MCF 10A (cell line): ENCODE data around the gene SLC22A15. TPM values are rescaled to one million over a fixed set of nuclear protein-coding genes. Genes with fewer than 3 reads are reported as not detected.

Source experiments
- BruUV-seq: library from RNA; stranded (reverse); fragments of 400-500 nt; replicated peaks from 2 replicates; lab custom pipeline; 2021; lab: Mats Ljungman, UMichigan
- CTCF ChIA-PET: fragments of 300-600 bp; sonication (Branson Sonifier 250); formaldehyde crosslinking; extraction: SDS; loops from one replicate; lab custom pipeline; 2021; ENCODE audit warnings: antibody characterized with exemption, inconsistent platforms; lab: Yijun Ruan, JAX
- POLR2A ChIA-PET: fragments of 300-600, 350-650 bp; sonication (Branson Sonifier 250); formaldehyde crosslinking; extraction: SDS; loops from one replicate; lab custom pipeline; 2020; ENCODE audit warnings: antibody characterized with exemption, inconsistent platforms; lab: Yijun Ruan, JAX
- DNase-seq: peaks from one replicate; pipeline ENCODE4 v3.0.0-alpha.2; 2018; ENCODE audit not compliant: unreplicated experiment
- H3K27ac Mint-ChIP-seq: one replicate; pipeline ENCODE4 v1.8.0; 2022; ENCODE audit warnings: mild to moderate bottlenecking, low read depth, mixed read lengths; ENCODE audit not compliant: unreplicated experiment
- H3K27me3 Mint-ChIP-seq: one replicate; pipeline ENCODE4 v1.8.0; 2022; ENCODE audit warnings: mixed read lengths; ENCODE audit not compliant: insufficient read depth, unreplicated experiment
- H3K36me3 Mint-ChIP-seq: one replicate; pipeline ENCODE4 v1.8.0; 2022; ENCODE audit warnings: mild to moderate bottlenecking, moderate library complexity, mixed read lengths; ENCODE audit not compliant: insufficient read depth, unreplicated experiment
- H3K4me1 Mint-ChIP-seq: one replicate; pipeline ENCODE4 v1.8.0; 2022; ENCODE audit warnings: mixed read lengths; ENCODE audit not compliant: insufficient read depth, unreplicated experiment
- H3K4me3 Mint-ChIP-seq: one replicate; pipeline ENCODE4 v1.8.0; 2022; ENCODE audit warnings: mild to moderate bottlenecking, moderate library complexity, mixed read lengths; ENCODE audit not compliant: unreplicated experiment
- H3K9me3 Mint-ChIP-seq: one replicate; pipeline ENCODE4 v1.8.0; 2022; ENCODE audit warnings: mixed read lengths; ENCODE audit not compliant: unreplicated experiment
- CTCF ChIP-seq: fragments of 200-600 bp; IDR thresholded peaks from one replicate; pipeline ENCODE4 v1.8.0; 2022; ENCODE audit warnings: antibody characterized with exemption, mild to moderate bottlenecking; ENCODE audit not compliant: unreplicated experiment
- intact Hi-C: fragments of 100-400 bp; cut with micrococcal nuclease; formaldehyde crosslinking; loops from 2 replicates; pipeline ENCODE4 v1.14.1; 2022
- total RNA-seq: library from RNA; stranded (reverse); gene quantifications from 2 replicates; pipeline ENCODE4 v1.2.3, GENCODE V29; 2022

SLC22A15 gene
- total RNA-seq, 1 experiment from 2014 or later, result 32.4 TPM

- Mint-ChIP-seq H3K4me1 (peaks cover 7% of the 10 kb centered on the region), H3K27ac (no peak overlapping the region), H3K9me3 (no peaks in the 10 kb centered on the region), H3K36me3 (no peaks in the 10 kb centered on the region), H3K4me3 (no peak overlapping the region), H3K27me3 (no peaks in the 10 kb centered on the region)
- CTCF ChIA-PET, result interaction anchor here (1.0 kb wide), 1 partner anchor 13 kb away, joined by 3 read pairs; no protein-coding TSS in a partner anchor
- no TSS peak for BruUV-seq
- POLR2A ChIA-PET, result interaction anchor here (0.7 kb wide), 1 partner anchor 571 kb away, joined by 3 read pairs; no protein-coding TSS in a partner anchor
- no peak for TF ChIP-seq CTCF
- intact Hi-C loops, result no loop called here
- DNase-seq, result no peak
Observed at GRCh38 chr1:115933625-115934024, 42.7 kb upstream of the SLC22A15 start.

GRCh38 chr1:115939455-115939854 is 36.9 kb upstream of the SLC22A15 start:
- H3K4me1 Mint-ChIP-seq, result no peaks in the 10 kb centered on the region
- no peak overlapping the region for H3K4me3 Mint-ChIP-seq
- no peak for TF ChIP-seq CTCF
- no peak for DNase-seq
- no TSS peak for BruUV-seq
- H3K27me3 Mint-ChIP-seq, result no peaks in the 10 kb centered on the region
- intact Hi-C loops, result no loop called here
- H3K36me3 Mint-ChIP-seq, result no peaks in the 10 kb centered on the region
- ChIA-PET CTCF (no interaction called here), POLR2A (interaction anchor here (0.6 kb wide), 1 partner anchor 74 kb away, joined by 3 read pairs; no protein-coding TSS in a partner anchor)
- H3K9me3 Mint-ChIP-seq, result no peaks in the 10 kb centered on the region
- H3K27ac Mint-ChIP-seq, result no peak overlapping the region

- BruUV-seq, result no TSS peak
- no peak overlapping the region for H3K4me3 Mint-ChIP-seq
- H3K4me1 Mint-ChIP-seq, result peaks cover 6% of the 10 kb centered on the region
- no peak for DNase-seq
- no peak overlapping the region for H3K27ac Mint-ChIP-seq
- no peak for TF ChIP-seq CTCF
- H3K9me3 Mint-ChIP-seq, result no peaks in the 10 kb centered on the region
- ChIA-PET POLR2A (no interaction called here), CTCF (interaction anchor here (1.3 kb wide), 1 partner anchor 13 kb away, joined by 3 read pairs; no protein-coding TSS in a partner anchor)
- H3K36me3 Mint-ChIP-seq, result no peaks in the 10 kb centered on the region
- no peaks in the 10 kb centered on the region for H3K27me3 Mint-ChIP-seq
- intact Hi-C loops, result no loop called here
Observed at GRCh38 chr1:115946116-115946515, 30.2 kb upstream of the SLC22A15 start.

GRCh38 chr1:115949156-115949555 is 27.2 kb upstream of the SLC22A15 start:
- H3K36me3 Mint-ChIP-seq, result no peaks in the 10 kb centered on the region
- CTCF ChIA-PET, result no interaction called here
- POLR2A ChIA-PET, result no interaction called here

More at GRCh38 chr1:115949156-115949555, 27.2 kb upstream of the SLC22A15 start:
- peak; percentile 14 for DNase-seq
- no peak overlapping the region for H3K27ac Mint-ChIP-seq
- peaks cover 6% of the 10 kb centered on the region for H3K4me1 Mint-ChIP-seq
- no TSS peak for BruUV-seq
- TF ChIP-seq CTCF, result no peak
- no peaks in the 10 kb centered on the region for H3K9me3 Mint-ChIP-seq
- intact Hi-C loops, result no loop called here
- H3K4me3 Mint-ChIP-seq, result no peak overlapping the region
- H3K27me3 Mint-ChIP-seq, result no peaks in the 10 kb centered on the region
